GM12875 (cell line): ENCODE measurements around the gene GUCY1A1.

Experiments used
- H3K4me3 ChIP-seq: one replicate; pipeline ENCODE4 v1.5.1; 2011; ENCODE audit warnings: low read depth, low read length, control low read depth
- CTCF ChIP-seq: IDR thresholded peaks from 2 replicates; pipeline ENCODE4 v1.5.1; 2011; ENCODE audit warnings: low read depth, mild to moderate bottlenecking, control low read depth, inconsistent platforms, low read length, moderate library complexity, borderline replicate concordance; ENCODE audit not compliant: insufficient read depth

The GUCY1A1 gene

DNA sequence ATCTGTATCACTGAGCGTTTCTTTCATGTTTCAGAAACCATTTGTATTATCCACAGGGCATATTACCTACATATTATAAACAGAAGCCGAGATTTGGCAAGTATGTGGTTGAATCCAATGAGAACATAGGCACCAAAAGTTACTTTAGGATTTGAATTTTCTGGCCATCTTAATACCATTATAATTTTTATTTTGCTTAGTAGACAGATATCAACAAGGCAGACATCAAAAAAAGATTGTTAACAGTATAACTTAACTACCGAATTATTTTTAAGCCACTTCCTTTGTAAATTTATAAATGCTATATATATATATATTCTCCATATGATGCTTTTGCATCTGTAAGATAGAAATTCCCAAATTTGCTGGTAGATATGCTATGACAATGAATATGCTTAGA, 94.4 kb downstream of the GUCY1A1 start:
- TF ChIP-seq CTCF: no peak

DNA sequence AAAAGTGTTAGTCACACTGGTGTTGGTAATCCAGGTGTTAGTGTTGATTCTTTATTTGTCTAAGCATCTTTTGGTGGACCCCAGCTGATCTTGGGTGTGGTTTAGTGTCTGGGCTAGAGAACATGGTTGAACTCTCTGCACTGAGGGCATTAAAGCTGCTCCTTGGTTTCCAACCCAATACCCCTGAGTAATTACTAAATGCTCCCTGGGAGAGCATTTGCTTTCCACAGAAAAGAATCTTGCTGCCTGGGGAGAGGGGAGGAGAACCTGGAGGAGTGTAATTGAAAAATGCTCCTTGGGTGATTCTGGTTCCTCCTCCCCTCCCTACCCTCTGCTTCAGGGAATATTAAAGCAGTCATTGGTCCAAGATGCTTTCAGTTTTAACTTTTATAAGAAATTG, 95.3 kb downstream of the GUCY1A1 start:
- H3K4me3 ChIP-seq: no peak overlapping the region
- no peak for TF ChIP-seq CTCF

More for the DNA sequence above, 94.4 kb downstream of the GUCY1A1 start:
- no peak overlapping the region for H3K4me3 ChIP-seq

- no peak overlapping the region for H3K4me3 ChIP-seq
- no peak for TF ChIP-seq CTCF
Observed at GRCh38 chr4:155762334-155762733, 95.7 kb downstream of the GUCY1A1 start.

- H3K4me3 ChIP-seq: no peak overlapping the region
- no peak for TF ChIP-seq CTCF
Observed at GRCh38 chr4:155763551-155763950, 96.9 kb downstream of the GUCY1A1 start.

DNA sequence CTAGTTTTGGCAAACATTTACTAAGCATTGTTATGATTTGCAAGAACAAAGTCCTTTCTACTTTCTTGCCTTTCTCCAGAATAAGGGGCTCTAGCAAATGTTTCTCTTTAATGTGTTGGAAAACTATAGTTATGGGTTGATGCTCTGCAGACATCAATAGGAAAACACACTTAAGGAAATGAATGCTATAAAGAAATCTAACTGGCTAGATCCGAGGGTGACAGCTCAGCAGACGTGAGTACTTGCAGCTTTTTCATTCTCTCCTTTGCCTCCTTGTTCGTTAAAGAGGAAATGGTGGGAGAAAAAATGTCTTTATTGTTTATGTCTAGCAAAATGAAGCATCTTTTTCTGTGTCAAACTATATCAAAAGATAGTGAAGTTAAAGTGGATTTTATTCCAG, 98.5 kb downstream of the GUCY1A1 start:
- no peak for TF ChIP-seq CTCF
- no peak overlapping the region for H3K4me3 ChIP-seq

DNA sequence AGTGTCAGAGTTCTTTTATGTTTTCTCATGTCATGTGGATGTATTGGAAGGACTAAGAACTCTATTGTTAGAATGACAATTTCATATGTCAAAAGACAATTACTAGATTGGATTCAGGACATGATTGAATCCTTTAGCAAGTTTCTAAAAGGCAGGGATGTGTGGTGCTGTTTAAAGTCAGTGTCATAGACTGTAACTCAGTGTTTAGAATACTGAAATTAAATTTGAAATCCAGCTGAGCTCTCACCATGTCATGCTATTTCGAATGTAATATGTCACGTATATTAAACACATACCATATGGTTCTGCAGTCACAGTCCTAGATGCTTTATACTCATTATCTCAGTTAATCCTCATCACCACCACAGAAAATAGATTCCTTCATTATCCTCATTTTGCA, 100.0 kb downstream of the GUCY1A1 start:
- no peak for TF ChIP-seq CTCF

DNA sequence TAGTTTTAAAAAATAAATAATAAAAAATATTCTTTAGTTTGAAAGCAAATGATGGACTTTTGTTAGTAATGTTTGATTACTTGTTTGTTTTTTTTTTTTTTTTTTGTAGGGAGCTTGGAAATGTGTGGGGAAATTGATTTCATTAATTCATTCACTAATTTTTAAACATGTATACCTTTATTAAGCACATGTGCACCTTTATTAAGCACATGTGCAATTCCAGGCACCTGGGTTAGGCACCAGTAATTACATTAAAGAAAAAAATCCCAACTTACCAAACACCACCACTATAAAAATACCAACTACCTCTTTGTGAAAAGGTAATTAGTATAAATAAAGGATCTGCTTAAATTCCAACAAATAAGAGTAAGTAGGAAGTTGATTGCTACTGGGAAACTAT, 101.7 kb downstream of the GUCY1A1 start:
- no peak overlapping the region for H3K4me3 ChIP-seq
- no peak for TF ChIP-seq CTCF

More for the DNA sequence above, 100.0 kb downstream of the GUCY1A1 start:
- H3K4me3 ChIP-seq: no peak overlapping the region
